B cell (primary cell): ENCODE results near the gene WAC. TPM values are rescaled to one million over a fixed set of nuclear protein-coding genes. Genes with fewer than 3 reads are reported as not detected.
"Not testable (repeated sequence)": the region's sequence is repeated elsewhere in the genome, so short reads cannot be mapped to it uniquely, and the experiment has no call there.

Source experiments
- ATAC-seq: fragments of 200-7000 bp; cut with Tn5 transposase; one replicate; pipeline ENCODE4 v1.10.0; 2021; ENCODE audit warnings: low read depth, mild to moderate bottlenecking, moderate number of reproducible peaks, moderate library complexity
- CTCF ChIA-PET: fragments of 350-600 bp; sonication (Branson Sonifier 250); formaldehyde crosslinking; loops from one replicate; lab custom pipeline; 2021; ENCODE audit warnings: antibody characterized with exemption, inconsistent platforms; lab: Charles Lee
- POLR2A ChIA-PET: fragments of 350-600 bp; sonication (Branson Sonifier 250); formaldehyde crosslinking; loops from one replicate; lab custom pipeline; 2021; ENCODE audit warnings: antibody characterized with exemption; lab: Charles Lee
- DNase-seq: peaks from one replicate; pipeline ENCODE4 v3.0.0; 2013
- H2AFZ ChIP-seq: 2 replicates; pipeline ENCODE4 v1.6.1; 2012; ENCODE audit warnings: mild to moderate bottlenecking, low read depth, low read length; ENCODE audit not compliant: insufficient read depth, poor library complexity, severe bottlenecking
- H3K27ac ChIP-seq, 2 donors: 1 replicate in 1 of 2; 2 replicates in 1 of 2; pipeline ENCODE4 v1.5.1; 2012 to 2013; ENCODE audit warnings: low read length in 2 of 2, mild to moderate bottlenecking in 2 of 2, moderate library complexity in 1 of 2
- H3K27me3 ChIP-seq, 4 experiments: fragments of 200-600 bp in 1 of 4; sonication (generic) in 1 of 4; replicated peaks in 1 of 4; 1 replicate in 2 of 4; 2 replicates in 2 of 4; pipeline versions ENCODE4 v1.6.1 to v1.7.0; 2013 to 2016; ENCODE audit warnings: low read length in 3 of 4, mild to moderate bottlenecking in 2 of 4, mixed read lengths in 1 of 4, moderate library complexity in 1 of 4; ENCODE audit not compliant: insufficient read depth in 4 of 4, control insufficient read depth in 3 of 4; ENCODE audit errors: control extremely low read depth in 1 of 4
- H3K36me3 ChIP-seq, 2 experiments: replicated peaks in 1 of 2; 1 replicate in 1 of 2; 2 replicates in 1 of 2; pipeline versions ENCODE4 v1.6.1 to v1.7.1; 2013; ENCODE audit warnings: low read length in 1 of 2; ENCODE audit not compliant: insufficient read depth in 2 of 2, control insufficient read depth in 1 of 2; ENCODE audit errors: control extremely low read depth in 1 of 2, extremely low read depth in 1 of 2
- H3K4me1 ChIP-seq, 2 donors: fragments of 200-600 bp in 1 of 2; sonication (generic) in 1 of 2; 1 replicate in 1 of 2; 2 replicates in 1 of 2; pipeline versions ENCODE4 v1.5.1 to v1.6.1; 2013 to 2017; ENCODE audit warnings: low read length in 2 of 2; ENCODE audit not compliant: control insufficient read depth in 2 of 2, insufficient read depth in 2 of 2
- H3K4me2 ChIP-seq: replicated peaks from 2 replicates; pipeline ENCODE3; 2012; ENCODE audit warnings: mild to moderate bottlenecking, low read depth, low read length; ENCODE audit not compliant: poor library complexity, severe bottlenecking
- H3K4me3 ChIP-seq, 5 experiments: fragments of 200-600 bp in 1 of 5; sonication (generic) in 1 of 5; 1 replicate in 3 of 5; 2 replicates in 2 of 5; pipeline versions ENCODE4 v1.5.1 to v1.7.0; 2011 to 2016; ENCODE audit warnings: low read length in 4 of 5, mild to moderate bottlenecking in 4 of 5, low read depth in 2 of 5, control low read depth in 1 of 5, moderate library complexity in 1 of 5; ENCODE audit not compliant: insufficient read depth in 1 of 5; ENCODE audit errors: control extremely low read depth in 1 of 5, extremely low read depth in 1 of 5
- H3K79me2 ChIP-seq: fragments of 200-600 bp; sonication (generic); one replicate; pipeline ENCODE4 v1.6.0; 2016; ENCODE audit warnings: low read length; ENCODE audit not compliant: control insufficient read depth, insufficient read depth
- H3K9ac ChIP-seq: fragments of 200-600 bp; sonication (generic); 2 replicates; pipeline ENCODE4 v1.6.1; 2017; ENCODE audit warnings: mild to moderate bottlenecking, low read length, moderate library complexity
- H3K9me3 ChIP-seq, 3 donors: one replicate each; pipeline versions ENCODE4 v1.6.1 to v1.7.1; 2013; ENCODE audit warnings: low read length in 2 of 3; ENCODE audit not compliant: control insufficient read depth in 2 of 3, insufficient read depth in 1 of 3; ENCODE audit errors: control extremely low read depth in 1 of 3
- H4K20me1 ChIP-seq: 2 replicates; pipeline ENCODE4 v1.6.0; 2012; ENCODE audit warnings: mild to moderate bottlenecking, low read length; ENCODE audit not compliant: insufficient read depth, control insufficient read depth, poor library complexity, severe bottlenecking
- H3K27ac Mint-ChIP-seq: one replicate; pipeline ENCODE4 v1.8.0; 2021; ENCODE audit warnings: mixed read lengths
- H3K27me3 Mint-ChIP-seq: one replicate; pipeline ENCODE4 v1.8.0; 2021; ENCODE audit warnings: mixed read lengths
- H3K4me1 Mint-ChIP-seq: one replicate; pipeline ENCODE4 v1.8.0; 2021; ENCODE audit warnings: mixed read lengths
- H3K4me3 Mint-ChIP-seq: one replicate; pipeline ENCODE4 v1.8.0; 2021; ENCODE audit warnings: mixed read lengths
- H3K9me3 Mint-ChIP-seq: one replicate; pipeline ENCODE4 v1.8.0; 2022; ENCODE audit warnings: mixed read lengths; ENCODE audit not compliant: insufficient read depth
- CTCF ChIP-seq: fragments of 200-600 bp; IDR thresholded peaks from one replicate; pipeline ENCODE4 v1.8.0; 2022; ENCODE audit warnings: antibody characterized with exemption, mild to moderate bottlenecking
- EZH2 ChIP-seq: IDR thresholded peaks from 2 replicates; pipeline ENCODE4 v1.6.1; 2012; ENCODE audit warnings: borderline replicate concordance, low read depth, mild to moderate bottlenecking, moderate library complexity, low read length; ENCODE audit not compliant: insufficient read depth, poor library complexity, severe bottlenecking
- WGBS: methylation state at CpG from one replicate; pipeline ENCODE4 v1.1.5; 2013; ENCODE audit warnings: missing lambda C conversion rate; ENCODE audit not compliant: insufficient coverage; 5-methylcytosine and 5-hydroxymethylcytosine counted together
- intact Hi-C: fragments of 100-400 bp; cut with micrococcal nuclease; formaldehyde crosslinking; loops from one replicate; pipeline ENCODE4 v1.10.0; 2022
- polyA plus RNA-seq: library from polyadenylated mRNA; depleted of rRNA; stranded (reverse); fragments of >200 nt; gene quantifications from 2 replicates; pipeline ENCODE4 v1.2.3, GENCODE V29; 2012
- total RNA-seq, 2 donors: library from RNA; stranded (reverse); fragments of 120-200 nt in 1 of 2; gene quantifications; 1 replicate in 1 of 2; 2 replicates in 1 of 2; pipeline versions ENCODE4 v1.2.3 to v1.2.4, GENCODE V29; 2013 to 2022

Gene WAC
- total and polyA plus RNA-seq, 2 donors (not counting 1 experiment from before 2014, with no cell fraction given), result 77.4 to 196 TPM

- DNase-seq (no peak), ATAC-seq (no peak)
- Histone ChIP-seq H3K4me3 (no peak overlapping the region), H4K20me1 (no peaks in the 10 kb centered on the region), H3K36me3 (no peaks in the 10 kb centered on the region), H3K9ac (no peak overlapping the region), H3K27ac (no peak overlapping the region), H3K4me1 (no peaks in the 10 kb centered on the region), H2AFZ (no peak overlapping the region), H3K4me2 (no peak overlapping the region), H3K9me3 (peaks cover 0 to 15% (median 0%) of the 10 kb centered on the region in 3 donors), H3K79me2 (no peaks in the 10 kb centered on the region), H3K27me3 (no peaks in the 10 kb centered on the region)
- intact Hi-C loops, result no loop called here
- Mint-ChIP-seq H3K4me1 (no peaks in the 10 kb centered on the region), H3K27ac (no peak overlapping the region), H3K4me3 (no peak overlapping the region), H3K9me3 (peaks cover 3% of the 10 kb centered on the region), H3K27me3 (no peaks in the 10 kb centered on the region)
- TF ChIP-seq CTCF, result no peak
- TF ChIP-seq EZH2, result no peak
- ChIA-PET POLR2A (no interaction called here), CTCF (no interaction called here)
- WGBS, result no CpG with 5 or more reads among the region's 1 CpG
Observed at GRCh38 chr10:28514648-28515047, 18.3 kb upstream of the WAC start.

GRCh38 chr10:28520346-28520745, 12.6 kb upstream of the WAC start:
- Histone ChIP-seq H3K36me3 (peaks cover 9 to 18% of the 10 kb centered on the region in 2 experiments), H3K4me2 (no peak overlapping the region), H3K9me3 (peaks cover 6 to 39% (median 14%) of the 10 kb centered on the region in 3 donors), H3K79me2 (peaks cover 9% of the 10 kb centered on the region), H3K4me1 (no peaks in the 10 kb centered on the region), H2AFZ (no peak overlapping the region), H3K27ac (no peak overlapping the region), H3K4me3 (no peak overlapping the region), H3K27me3 (no peaks in the 10 kb centered on the region), H4K20me1 (no peaks in the 10 kb centered on the region), H3K9ac (no peak overlapping the region)
- WGBS, result no CpG with 5 or more reads among the region's 3 CpGs
- Mint-ChIP-seq H3K4me1 (no peaks in the 10 kb centered on the region), H3K9me3 (peaks cover 9% of the 10 kb centered on the region), H3K27me3 (no peaks in the 10 kb centered on the region), H3K27ac (no peak overlapping the region), H3K4me3 (no peak overlapping the region)
- intact Hi-C loops, result no loop called here
- ChIA-PET CTCF (no interaction called here), POLR2A (no interaction called here)
- TF ChIP-seq CTCF (no peak), EZH2 (no peak)
- DNase-seq, result no peak
- no peak for ATAC-seq

GRCh38 chr10:28520828-28521227, 12.1 kb upstream of the WAC start:
- intact Hi-C loops, H3K79me2 ChIP-seq, H3K4me1 ChIP-seq, DNase-seq, H4K20me1 ChIP-seq, H3K4me2 ChIP-seq, POLR2A ChIA-PET, ATAC-seq, H3K4me3 ChIP-seq, H3K9ac ChIP-seq, H3K4me1 Mint-ChIP-seq, H3K27me3 Mint-ChIP-seq, CTCF ChIA-PET, H3K27me3 ChIP-seq, H3K9me3 Mint-ChIP-seq, H3K4me3 Mint-ChIP-seq, H3K27ac ChIP-seq, H3K27ac Mint-ChIP-seq, H2AFZ ChIP-seq: not testable (repeated sequence)
- Histone ChIP-seq H3K9me3 (peaks cover 6 to 40% (median 14%) of the 10 kb centered on the region in 3 donors), H3K36me3 (peaks cover 13 to 23% of the 10 kb centered on the region in 2 experiments)
- WGBS, result 100% methylated on average over 1 of the region's 4 CpGs
